ENCODE measurements around the gene COBL.

Gene COBL

DNA sequence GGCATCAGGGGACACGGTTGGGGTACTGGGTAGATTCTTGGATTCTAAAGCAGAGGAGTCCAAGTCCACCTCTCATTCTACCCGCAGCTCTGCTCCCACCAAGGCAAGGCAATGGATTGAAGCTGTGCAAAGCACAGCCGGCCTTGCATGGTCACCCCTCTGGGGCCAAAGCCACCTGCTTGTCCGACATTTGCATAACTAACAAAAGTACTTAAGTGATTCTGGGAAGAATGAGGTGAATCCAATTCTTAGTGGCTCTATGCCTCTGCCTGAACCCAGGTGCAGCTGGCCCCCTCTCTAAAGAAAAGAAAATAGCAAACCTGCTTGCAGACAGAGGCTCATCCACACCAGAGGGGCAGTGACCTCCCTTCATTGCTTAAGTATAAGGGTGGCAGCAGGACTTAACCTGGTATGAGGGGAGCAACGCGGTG lies 10.7 kb upstream of the COBL start:
- TF ChIP-seq, protein P1, sequence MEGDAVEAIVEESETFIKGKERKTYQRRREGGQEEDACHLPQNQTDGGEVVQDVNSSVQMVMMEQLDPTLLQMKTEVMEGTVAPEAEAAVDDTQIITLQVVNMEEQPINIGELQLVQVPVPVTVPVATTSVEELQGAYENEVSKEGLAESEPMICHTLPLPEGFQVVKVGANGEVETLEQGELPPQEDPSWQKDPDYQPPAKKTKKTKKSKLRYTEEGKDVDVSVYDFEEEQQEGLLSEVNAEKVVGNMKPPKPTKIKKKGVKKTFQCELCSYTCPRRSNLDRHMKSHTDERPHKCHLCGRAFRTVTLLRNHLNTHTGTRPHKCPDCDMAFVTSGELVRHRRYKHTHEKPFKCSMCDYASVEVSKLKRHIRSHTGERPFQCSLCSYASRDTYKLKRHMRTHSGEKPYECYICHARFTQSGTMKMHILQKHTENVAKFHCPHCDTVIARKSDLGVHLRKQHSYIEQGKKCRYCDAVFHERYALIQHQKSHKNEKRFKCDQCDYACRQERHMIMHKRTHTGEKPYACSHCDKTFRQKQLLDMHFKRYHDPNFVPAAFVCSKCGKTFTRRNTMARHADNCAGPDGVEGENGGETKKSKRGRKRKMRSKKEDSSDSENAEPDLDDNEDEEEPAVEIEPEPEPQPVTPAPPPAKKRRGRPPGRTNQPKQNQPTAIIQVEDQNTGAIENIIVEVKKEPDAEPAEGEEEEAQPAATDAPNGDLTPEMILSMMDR (conservative IDR thresholded peaks at IDR 0.05; ENCODE audit: low read length): no peak
- no peak overlapping the region for H3K4me3 ChIP-seq (ENCODE audit: low read length)
- DNase-seq (ENCODE audit: low read depth): no peak

DNA sequence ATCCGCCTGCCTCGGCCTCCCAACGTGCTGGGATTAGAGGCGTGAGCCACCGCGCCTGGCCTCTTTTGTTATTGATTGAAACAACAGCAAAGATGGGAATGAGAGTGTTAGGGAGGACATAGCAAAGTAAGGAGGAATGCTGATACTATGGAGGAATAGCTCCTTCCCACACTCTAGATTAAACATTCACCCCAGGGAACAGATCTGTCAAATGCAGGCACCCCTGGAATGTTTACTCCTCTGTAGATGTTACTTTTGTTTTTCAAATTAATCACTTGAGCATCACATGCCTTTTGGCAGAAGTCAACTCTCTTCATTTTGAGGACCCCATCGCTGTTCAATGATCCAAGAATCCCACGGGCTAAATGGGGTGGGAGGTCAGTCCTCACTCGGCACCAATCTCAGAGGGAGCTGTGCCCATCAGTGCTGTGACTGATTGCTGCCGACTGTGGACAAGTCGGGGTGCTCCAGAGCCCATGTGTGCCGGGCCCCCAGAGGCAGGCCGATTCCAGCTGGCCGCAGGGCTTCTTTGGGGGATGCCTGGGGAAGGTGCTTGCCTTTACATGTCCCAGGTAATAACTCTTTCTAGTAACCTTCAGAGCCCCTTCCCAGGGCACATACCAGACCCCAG lies 10.2 kb upstream of the COBL start:
- TF ChIP-seq, protein P1 (conservative IDR thresholded peaks at IDR 0.05; ENCODE audit: low read length): no peak
- no peak overlapping the region for H3K4me3 ChIP-seq (ENCODE audit: low read length)
- no peak for DNase-seq (ENCODE audit: low read depth)

DNA sequence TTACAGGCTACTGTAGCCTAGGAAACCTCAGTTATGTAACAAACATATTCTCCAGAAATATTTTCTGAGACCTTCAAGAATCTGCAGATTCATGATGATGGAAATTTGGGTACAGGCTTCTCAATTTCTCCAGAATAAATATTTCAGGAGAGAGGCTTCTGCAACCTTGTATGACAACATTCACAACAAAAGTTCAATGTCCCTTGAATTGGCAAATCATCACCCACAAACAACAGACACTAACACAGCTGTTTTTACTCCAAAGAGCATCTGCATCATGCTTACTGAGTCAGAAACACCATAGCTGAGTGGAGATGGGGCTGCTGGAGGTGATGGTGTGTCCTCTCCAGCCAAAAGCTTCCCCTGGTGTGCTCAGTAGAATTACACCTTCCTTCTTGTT lies 9.3 kb upstream of the COBL start:
- DNase-seq (ENCODE audit: low read depth): no peak
- no peak overlapping the region for H3K4me3 ChIP-seq (ENCODE audit: low read length)
- TF ChIP-seq, protein P1 (conservative IDR thresholded peaks at IDR 0.05; ENCODE audit: low read length): no peak

DNA sequence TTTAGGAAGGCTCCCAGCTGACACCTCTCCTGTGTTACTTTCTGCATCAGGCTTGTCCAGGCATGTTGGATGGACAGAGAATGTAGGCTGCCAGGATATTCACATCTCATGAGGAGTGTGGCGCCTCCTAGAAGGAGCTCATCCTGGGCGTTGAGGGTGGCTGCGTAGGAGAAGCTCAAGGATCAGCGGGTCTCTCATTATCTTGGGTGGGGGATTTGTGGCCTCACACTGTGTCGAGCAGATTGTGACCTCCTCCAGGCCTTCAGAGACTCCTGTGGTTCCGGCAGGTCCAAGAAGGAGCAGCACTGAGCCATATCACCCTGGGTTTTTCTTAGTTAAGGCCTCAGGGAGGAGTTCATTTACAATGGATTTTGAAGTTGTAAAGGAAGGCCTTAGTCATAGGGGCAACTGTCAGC lies 8.7 kb upstream of the COBL start:
- no peak for DNase-seq (ENCODE audit: low read depth)

DNA sequence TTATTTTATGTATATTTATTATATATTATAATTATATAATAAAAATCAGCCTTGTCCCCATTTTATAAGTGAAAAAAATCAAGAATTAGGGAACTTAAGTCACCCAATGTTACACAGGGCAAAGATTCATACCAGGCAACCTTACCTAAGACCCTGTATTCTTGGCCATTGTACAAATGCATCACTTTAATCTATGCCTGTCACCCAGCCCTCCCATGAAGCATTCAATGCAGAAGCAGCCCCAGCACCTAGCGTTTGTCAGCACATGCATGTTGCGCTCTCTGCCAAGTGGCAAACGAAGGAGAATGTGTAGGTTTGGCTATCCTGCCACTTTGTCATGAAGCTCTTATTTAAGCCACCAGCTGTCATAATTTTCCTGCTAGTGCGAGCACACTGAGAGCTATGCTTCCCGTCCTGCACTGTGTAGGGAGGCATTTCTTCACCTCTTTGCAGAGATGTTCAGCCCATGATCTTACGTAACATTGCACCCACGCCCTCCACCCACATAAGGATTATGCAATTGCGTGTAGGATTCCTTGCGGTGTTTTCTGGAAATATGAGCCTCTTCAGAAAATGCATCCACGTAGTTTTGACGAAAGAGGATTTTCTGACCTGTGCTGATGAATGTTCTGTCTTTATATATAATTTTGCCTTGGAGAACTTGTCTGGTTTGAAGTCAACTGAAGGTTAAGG lies 7.7 kb upstream of the COBL start:
- TF ChIP-seq, protein P1 (conservative IDR thresholded peaks at IDR 0.05; ENCODE audit: low read length): no peak
- DNase-seq (ENCODE audit: low read depth): no peak
- H3K4me3 ChIP-seq (ENCODE audit: low read length): no peak overlapping the region

More for the DNA sequence above, 8.7 kb upstream of the COBL start:
- no peak overlapping the region for H3K4me3 ChIP-seq (ENCODE audit: low read length)
- TF ChIP-seq, protein P1 (conservative IDR thresholded peaks at IDR 0.05; ENCODE audit: low read length): no peak

DNA sequence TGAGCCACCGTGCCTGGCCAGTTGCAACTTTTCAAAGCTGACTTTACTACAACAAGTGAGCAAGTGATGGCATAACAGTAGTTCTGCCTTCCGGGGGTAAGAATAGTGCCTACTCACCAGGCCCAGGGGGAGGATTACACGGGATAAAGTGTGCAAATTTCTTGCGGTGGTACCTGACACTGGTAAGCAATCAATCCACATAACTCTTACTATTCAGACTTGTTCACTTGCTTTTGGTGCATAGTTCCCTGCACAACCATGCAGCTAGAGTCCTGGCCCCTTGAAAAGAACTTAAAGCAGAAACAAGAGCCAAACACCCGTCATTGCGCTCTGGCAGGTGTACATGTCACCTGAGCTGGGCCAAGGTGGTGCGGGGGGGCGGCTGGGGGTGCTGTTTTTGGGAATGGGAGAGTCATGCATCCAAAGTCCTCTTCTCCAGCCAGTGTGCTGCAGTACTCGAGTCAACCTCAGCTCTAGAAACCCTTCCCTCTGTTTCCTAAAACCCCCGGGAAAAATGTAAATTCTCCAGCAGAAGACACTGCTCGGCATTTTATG lies 5.4 kb upstream of the COBL start:
- H3K4me3 ChIP-seq (ENCODE audit: low read length): no peak overlapping the region
- TF ChIP-seq, protein P1 (conservative IDR thresholded peaks at IDR 0.05; ENCODE audit: low read length): no peak
- no peak for DNase-seq (ENCODE audit: low read depth)
